ENCODE measurements around the gene LHFPL4. TPM values are rescaled to one million over a fixed set of nuclear protein-coding genes. Genes with fewer than 3 reads are reported as not detected.

Gene LHFPL4
- total and polyA plus RNA-seq, 9 of the 15 experiments (the other 6 are each of a cell fraction or from before 2014, with no cell fraction given): not detected

DNA sequence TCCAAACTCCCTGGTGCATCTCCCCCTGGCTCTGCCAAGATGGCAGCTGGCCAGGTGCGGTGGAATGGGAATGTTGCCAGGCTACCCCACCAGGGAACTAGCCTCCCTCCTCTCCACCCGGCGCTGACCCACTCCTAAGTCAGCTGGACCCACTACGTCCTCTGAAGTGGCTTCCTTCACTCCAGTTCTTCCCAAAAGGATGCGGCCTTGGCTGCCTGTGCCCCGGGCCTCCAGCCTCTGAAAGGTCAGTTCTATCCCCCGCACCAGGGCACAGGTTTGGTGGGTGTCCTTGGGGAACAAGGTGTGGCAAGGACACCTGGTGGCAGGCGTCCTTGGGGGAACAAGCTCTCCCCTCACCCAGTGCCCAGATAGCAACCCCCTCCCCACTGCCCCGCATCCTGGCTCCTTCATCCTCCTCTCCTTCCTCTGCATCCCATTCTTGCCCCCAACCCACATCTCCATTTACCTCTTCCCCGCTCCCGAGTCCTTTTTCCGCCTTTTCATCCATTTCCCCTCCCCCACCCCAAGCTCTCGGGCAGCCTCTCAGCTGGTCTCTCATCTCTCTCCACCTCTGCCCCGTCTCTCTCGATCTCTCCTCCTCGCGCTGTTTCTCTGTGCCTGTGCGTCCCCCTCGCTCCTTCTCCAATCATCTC, 54.0 kb downstream of the LHFPL4 start (continued):
- TF ChIP-seq RBBP5 (IDR thresholded peaks at IDR 0.05; ENCODE audit: borderline replicate concordance, insufficient read depth, low read length, poor library complexity, severe bottlenecking): no peak

- intact Hi-C loops (cut with micrococcal nuclease) (no loop called here), in situ Hi-C loops (cut with MboI) (loop anchor here (10.0 kb wide), 1 partner anchor 524 kb away; no protein-coding TSS in a partner anchor)
- Histone ChIP-seq H3K9me3 (replicated peaks; ENCODE audit: control insufficient read depth, insufficient read depth, low read depth, low read length) (no peaks in the 10 kb centered on the region), H4K20me1 (replicated peaks; ENCODE audit: control insufficient read depth, insufficient read depth, low read length) (peaks cover 14% of the 10 kb centered on the region), H3K4me1 (replicated peaks in 1 of 2; ENCODE audit: control insufficient read depth in 2 of 2, insufficient read depth in 2 of 2, low read length in 2 of 2) (peaks cover 6 to 8% of the 10 kb centered on the region in 2 experiments; a peak in 3 of 5 replicates), H3K4me2 (ENCODE audit: insufficient read depth, low read length) (no peak overlapping the region), H3K9ac (ENCODE audit: insufficient read depth in 1 of 2, low read depth in 2 of 2, low read length in 2 of 2) (0 out of 4 replicates have a peak overlapping the region, but pooled peaks of 1 of the 2 experiments have one; percentile 26), H3K79me2 (ENCODE audit: control insufficient read depth, insufficient read depth, low read length) (no peaks in the 10 kb centered on the region), H3K27ac (ENCODE audit: extremely low read depth, low read depth, low read length) (no peak overlapping the region), H3K36me3 (ENCODE audit: control insufficient read depth, insufficient read depth, low read length) (no peaks in the 10 kb centered on the region), H2AFZ (ENCODE audit: low read depth, low read length) (no peak overlapping the region), H3K4me3 (no peak overlapping the region), H3K27me3 (ENCODE audit: control insufficient read depth in 2 of 2, insufficient read depth in 2 of 2, low read length in 2 of 2) (peaks cover 4 to 27% of the 10 kb centered on the region in 2 experiments; a peak in 4 of 5 replicates), H3K9me1 (ENCODE audit: control insufficient read depth, insufficient read depth, low read length) (no peaks in the 10 kb centered on the region)
- ATAC-seq: no peak
- DNase-seq (ENCODE audit: extremely low read depth in 1 of 4, low spot score in 3 of 4): peak in 1 of 4 experiments; percentile 12
- BruUV-seq (replicated peaks): no TSS peak
- CTCF ChIA-PET (ENCODE audit: low intra/inter-chr PET ratio): no interaction called here
- TF ChIP-seq FOXP4 (CRISPR knock-in tag; IDR thresholded peaks at IDR 0.05; ENCODE audit: borderline replicate concordance): no peak
- TF ChIP-seq CHD4 (IDR thresholded peaks at IDR 0.05; ENCODE audit: insufficient read depth, insufficient replicate concordance, low read depth, low read length, poor library complexity, severe bottlenecking): no peak
- no peak for TF ChIP-seq MAZ (CRISPR knock-in tag; conservative IDR thresholded peaks at IDR 0.05 in 1 of 2, IDR thresholded peaks at IDR 0.05 in 1 of 2)
- no peak for TF ChIP-seq SMARCC2 (IDR thresholded peaks at IDR 0.05; ENCODE audit: low read depth)
- no peak for TF ChIP-seq RFX1 (IDR thresholded peaks at IDR 0.05)
- TF ChIP-seq, protein P1, sequence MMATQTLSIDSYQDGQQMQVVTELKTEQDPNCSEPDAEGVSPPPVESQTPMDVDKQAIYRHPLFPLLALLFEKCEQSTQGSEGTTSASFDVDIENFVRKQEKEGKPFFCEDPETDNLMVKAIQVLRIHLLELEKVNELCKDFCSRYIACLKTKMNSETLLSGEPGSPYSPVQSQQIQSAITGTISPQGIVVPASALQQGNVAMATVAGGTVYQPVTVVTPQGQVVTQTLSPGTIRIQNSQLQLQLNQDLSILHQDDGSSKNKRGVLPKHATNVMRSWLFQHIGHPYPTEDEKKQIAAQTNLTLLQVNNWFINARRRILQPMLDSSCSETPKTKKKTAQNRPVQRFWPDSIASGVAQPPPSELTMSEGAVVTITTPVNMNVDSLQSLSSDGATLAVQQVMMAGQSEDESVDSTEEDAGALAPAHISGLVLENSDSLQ (IDR thresholded peaks at IDR 0.05): no peak
- TF ChIP-seq NONO (IDR thresholded peaks at IDR 0.05; ENCODE audit: low read depth in 2 of 2, low read length in 1 of 2): no peak
- TF ChIP-seq TAF9B (IDR thresholded peaks at IDR 0.05; ENCODE audit: partially characterized antibody): no peak
- TF ChIP-seq TEAD2 (tag; IDR thresholded peaks at IDR 0.05): no peak
- no peak for TF ChIP-seq ZFP30 (CRISPR knock-in tag; IDR thresholded peaks at IDR 0.05; ENCODE audit: borderline replicate concordance)
- no peak for TF ChIP-seq SIRT6 (IDR thresholded peaks at IDR 0.05; ENCODE audit: low read depth, low read length)
- TF ChIP-seq ZNF217 (CRISPR knock-in tag; IDR thresholded peaks at IDR 0.05): no peak
- WGBS (ENCODE audit: insufficient coverage, low coverage, missing lambda C conversion rate): 10% methylated on average over 6 of the region's 6 CpGs
- POLR2A ChIA-PET: interaction anchor here (0.5 to 1.4 kb wide), 4 partner anchors 23 to 453 kb away, joined by 3 to 4 read pairs (median 3); no protein-coding TSS in a partner anchor
- FAIRE-seq: no peak
Measured at GRCh38 chr3:9498781-9499180, 54.8 kb downstream of the LHFPL4 start.

Data from K562 (cell line).